GM18498 (cell line): ENCODE results near the gene TMEM43.

Experiments used
- ATAC-seq: cut with Tn5 transposase; IDR thresholded peaks from one replicate; pipeline ENCODE4 v1.9.1; 2021; ENCODE audit warnings: mild to moderate bottlenecking, moderate library complexity; ENCODE audit not compliant: unreplicated experiment

Gene TMEM43

GRCh38 chr3:14121859-14122258, 3.0 kb upstream of the TMEM43 start:
- no peak for ATAC-seq

DNA sequence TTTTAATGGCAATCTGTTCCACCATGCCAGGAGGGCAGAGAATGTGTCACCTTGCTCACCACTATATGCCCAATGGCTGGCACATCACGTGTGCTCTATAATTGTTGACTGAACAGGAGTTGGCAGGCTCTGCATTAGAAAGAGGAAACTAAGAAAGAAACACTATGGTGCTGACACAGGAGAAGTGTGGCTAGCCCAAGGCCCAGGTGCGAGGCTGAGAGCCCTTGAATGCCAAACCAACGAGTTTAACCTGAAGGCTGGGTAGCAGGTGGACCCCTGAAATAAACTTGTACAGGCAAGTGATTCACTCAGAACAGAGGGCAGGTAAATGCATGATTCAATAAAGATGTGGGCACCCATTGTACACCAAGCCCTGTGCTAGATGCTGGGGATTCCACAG, 2.6 kb upstream of the TMEM43 start:
- ATAC-seq = no peak

GRCh38 chr3:14123308-14124222, 1.3 kb upstream of the TMEM43 start:
- no peak for ATAC-seq

DNA sequence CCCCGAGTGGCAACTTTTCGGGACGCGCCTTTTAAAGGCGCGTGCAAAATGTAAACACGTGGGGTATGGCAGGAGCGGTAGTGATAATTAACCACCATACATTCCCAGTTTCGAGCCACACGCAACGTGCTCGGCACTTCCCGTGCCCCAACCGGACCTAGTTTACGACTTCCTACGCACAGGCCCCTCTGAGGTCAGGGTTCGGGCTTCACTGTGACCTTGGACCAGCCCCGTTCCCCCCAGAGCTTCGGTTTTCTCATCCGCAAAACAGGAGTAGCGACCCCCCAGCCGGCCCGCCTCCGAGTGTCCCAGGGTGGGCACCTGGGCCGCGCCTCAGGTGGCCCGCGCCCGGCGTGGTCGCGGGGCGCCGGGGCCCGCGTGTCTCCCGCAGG, 633 bp upstream of the TMEM43 start:
- peak; percentile 40 for ATAC-seq

- peak; percentile 26 for ATAC-seq
Observed at GRCh38 chr3:14125193-14126016, 553 bp downstream of the TMEM43 start.

GRCh38 chr3:14126017-14126886, 1.4 kb downstream of the TMEM43 start:
- ATAC-seq = no peak

GRCh38 chr3:14126887-14127505, 2.1 kb downstream of the TMEM43 start:
- ATAC-seq = no peak

DNA sequence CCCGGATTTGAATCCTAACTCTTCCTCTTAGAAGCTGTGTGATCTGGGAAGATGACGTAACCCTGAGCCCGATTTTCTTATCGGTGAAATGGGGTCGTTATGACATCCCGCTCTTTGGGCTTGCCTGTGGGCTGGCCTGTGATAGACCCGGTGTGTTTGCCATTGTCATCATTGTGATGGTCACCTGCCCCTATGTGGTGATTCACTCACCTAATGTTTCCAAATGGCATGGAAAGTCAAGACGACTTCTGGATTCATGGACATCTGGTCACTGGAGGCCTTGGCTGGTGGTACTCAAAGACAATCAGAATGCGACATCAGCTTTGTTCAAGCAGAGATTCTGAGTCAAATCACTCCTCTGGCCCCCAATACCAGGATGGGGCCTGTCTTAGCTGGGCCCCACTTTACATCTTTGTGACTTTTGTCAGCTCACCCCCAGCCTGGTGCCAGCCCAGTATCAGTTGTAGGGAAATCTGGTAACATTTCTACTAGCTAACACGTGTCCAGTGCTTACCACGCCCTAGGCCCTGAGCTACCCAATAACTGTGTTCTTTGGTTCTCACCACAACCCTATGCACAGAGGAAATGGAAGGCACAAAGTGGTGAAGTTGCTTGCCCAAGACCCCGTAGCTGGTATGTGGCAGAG, 2.8 kb downstream of the TMEM43 start:
- no peak for ATAC-seq

DNA sequence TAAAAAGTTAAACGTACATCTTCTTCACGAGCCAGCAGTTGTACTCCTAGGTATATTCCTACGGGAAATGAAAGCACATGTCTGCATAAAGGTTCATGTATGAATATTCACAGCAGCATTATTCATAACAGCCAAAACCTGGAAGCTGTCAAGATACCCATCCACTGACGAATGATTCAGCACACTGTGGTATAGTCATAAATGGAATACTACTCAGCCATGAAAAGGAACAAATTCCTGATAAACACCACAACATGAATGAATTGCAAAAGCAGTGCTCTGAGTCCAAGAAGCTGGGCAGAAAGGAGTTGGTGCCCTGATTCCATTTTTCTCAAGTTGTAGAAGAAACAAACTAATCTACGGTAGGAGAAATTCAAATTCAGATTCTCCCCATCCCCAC, 3.9 kb downstream of the TMEM43 start:
- ATAC-seq = no peak

- ATAC-seq = no peak
Observed at GRCh38 chr3:14129296-14129695, 4.4 kb downstream of the TMEM43 start.

DNA sequence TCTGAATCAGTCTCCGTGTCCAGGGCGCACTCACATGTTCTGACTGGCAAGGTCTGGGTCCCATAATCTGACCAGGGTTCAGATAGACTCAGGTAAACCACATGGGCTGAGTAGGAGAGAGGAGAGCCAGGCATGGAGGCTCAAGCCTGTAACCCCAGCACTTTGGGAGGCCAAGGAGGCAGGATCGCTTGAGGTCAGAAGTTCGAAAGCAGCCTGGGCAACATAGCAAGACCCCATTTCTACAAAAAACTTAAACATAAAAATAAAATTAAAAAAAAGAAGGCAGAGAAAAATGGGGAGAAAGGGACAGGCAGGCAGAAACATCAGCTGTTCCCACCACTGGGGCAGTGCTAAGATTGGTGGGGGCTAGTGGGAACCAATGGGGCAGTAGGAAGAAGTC, 5.4 kb downstream of the TMEM43 start:
- ATAC-seq = no peak

- ATAC-seq = no peak
Observed at GRCh38 chr3:14130707-14131106, 5.9 kb downstream of the TMEM43 start.

DNA sequence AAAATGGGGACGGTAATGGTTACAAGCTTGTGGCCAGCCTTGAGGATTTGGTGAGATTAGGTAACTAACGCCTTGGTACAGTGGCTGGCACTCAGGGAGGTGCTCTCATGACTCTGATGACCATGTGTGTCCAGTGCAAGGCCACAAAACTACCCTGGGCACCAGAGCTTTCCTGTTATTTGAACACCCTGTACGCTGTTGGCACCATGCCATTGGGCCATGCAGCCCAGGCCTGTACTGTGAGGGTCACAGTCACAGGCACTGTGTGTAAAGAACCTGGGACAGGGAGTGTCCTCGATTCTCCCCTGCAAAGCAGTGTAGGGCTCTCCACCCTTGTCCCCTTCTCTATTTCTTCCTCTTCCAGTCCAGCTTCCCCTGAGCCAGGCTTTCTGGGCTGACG, 6.3 kb downstream of the TMEM43 start:
- no peak for ATAC-seq

GRCh38 chr3:14132120-14132519, 7.3 kb downstream of the TMEM43 start:
- ATAC-seq = no peak

GRCh38 chr3:14132689-14133088, 7.8 kb downstream of the TMEM43 start:
- ATAC-seq = no peak

DNA sequence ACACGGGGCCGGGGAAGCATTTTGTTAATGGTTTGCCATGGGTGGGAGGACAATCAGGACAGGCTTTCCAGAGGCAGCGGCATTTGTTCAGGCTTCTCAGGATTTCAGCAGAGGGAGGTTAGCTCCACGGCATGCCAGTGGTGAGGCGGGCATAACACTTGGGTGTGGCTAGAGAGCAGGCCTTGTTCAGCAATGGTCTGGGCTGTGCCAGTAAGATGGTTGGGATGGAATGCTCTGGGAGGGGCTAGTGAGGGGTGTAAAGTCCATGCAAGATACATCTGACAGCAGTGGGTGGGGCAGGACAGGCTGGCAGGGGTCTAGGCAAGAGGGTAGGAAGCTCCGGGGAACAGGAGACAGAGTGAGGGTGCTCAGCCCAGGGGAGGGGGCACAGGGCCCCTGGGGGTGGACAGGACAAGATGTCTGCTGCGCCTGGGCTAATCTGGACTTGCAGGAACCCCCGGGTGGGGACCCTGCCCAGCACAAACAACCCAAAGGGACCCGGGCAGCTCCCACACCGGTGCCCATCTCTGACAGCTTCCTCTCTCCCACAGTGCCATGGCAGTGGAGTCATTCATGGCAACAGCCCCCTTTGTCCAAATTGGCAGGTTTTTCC, 8.4 kb downstream of the TMEM43 start:
- ATAC-seq = no peak

DNA sequence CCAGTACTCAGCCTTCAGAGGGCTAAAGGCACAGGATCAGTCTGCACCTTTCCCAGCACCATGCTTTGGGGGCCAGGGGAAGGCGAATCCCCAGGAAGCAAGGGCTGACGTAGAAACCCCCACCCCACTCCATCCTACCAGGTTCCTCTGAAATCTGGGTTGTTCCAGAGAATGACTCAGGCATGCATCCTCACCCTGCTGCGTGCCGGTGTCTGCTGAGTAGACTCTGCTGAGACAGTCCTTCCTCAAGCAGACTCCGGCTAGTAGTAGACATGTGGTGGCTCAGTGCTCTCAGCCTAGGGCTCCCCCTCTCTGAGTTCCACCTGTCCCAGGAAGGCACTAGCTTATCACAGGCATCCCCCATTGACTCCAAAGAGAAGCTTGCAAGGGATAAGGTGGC, 9.0 kb downstream of the TMEM43 start:
- no peak for ATAC-seq

GRCh38 chr3:14134291-14134690, 9.4 kb downstream of the TMEM43 start:
- no peak for ATAC-seq

GRCh38 chr3:14135581-14135980, 10.7 kb downstream of the TMEM43 start:
- no peak for ATAC-seq

DNA sequence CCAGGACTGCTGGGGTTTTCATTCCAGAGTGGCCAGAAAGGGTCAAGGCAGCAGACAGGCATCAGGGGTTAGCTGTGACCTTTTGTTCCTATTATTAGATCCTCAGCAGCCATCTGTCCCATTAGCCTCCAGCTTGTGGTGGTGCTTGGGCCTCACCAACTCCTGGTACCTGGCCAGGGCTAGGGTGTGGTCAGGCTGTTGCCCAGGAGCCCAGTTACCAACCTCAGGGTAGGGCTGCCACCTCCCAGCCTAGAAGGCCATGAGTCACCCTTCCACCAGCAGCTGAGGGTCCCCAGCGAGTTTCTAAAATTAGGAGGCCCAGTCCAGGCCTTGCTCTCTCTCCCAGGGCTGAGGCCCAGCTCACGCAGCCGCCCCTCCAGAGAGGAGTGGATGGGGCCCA, 12.2 kb downstream of the TMEM43 start:
- ATAC-seq = no peak
